GM12875 (cell line): ENCODE results near the gene PIP.
"Not testable (repeated sequence)": the region's sequence is repeated elsewhere in the genome, so short reads cannot be mapped to it uniquely, and the experiment has no call there.

ENCODE experiments used
- H3K4me3 ChIP-seq: one replicate; pipeline ENCODE4 v1.5.1; 2011; ENCODE audit warnings: low read depth, low read length, control low read depth
- CTCF ChIP-seq: IDR thresholded peaks from 2 replicates; pipeline ENCODE4 v1.5.1; 2011; ENCODE audit warnings: low read depth, mild to moderate bottlenecking, control low read depth, inconsistent platforms, low read length, moderate library complexity, borderline replicate concordance; ENCODE audit not compliant: insufficient read depth

PIP gene

GRCh38 chr7:143148050-143148449 lies 16.2 kb downstream of the PIP start:
- TF ChIP-seq CTCF: no peak
- no peak overlapping the region for H3K4me3 ChIP-seq

GRCh38 chr7:143148651-143149050 lies 16.8 kb downstream of the PIP start:
- TF ChIP-seq CTCF: no peak
- H3K4me3 ChIP-seq: no peak overlapping the region

GRCh38 chr7:143150696-143151095 lies 18.8 kb downstream of the PIP start:
- not testable (repeated sequence) for H3K4me3 ChIP-seq

GRCh38 chr7:143158617-143159016 lies 26.7 kb downstream of the PIP start:
- not testable (repeated sequence) for H3K4me3 ChIP-seq

GRCh38 chr7:143171697-143172096 lies 39.8 kb downstream of the PIP start:
- H3K4me3 ChIP-seq: no peak overlapping the region
- TF ChIP-seq CTCF: no peak

- no peak overlapping the region for H3K4me3 ChIP-seq
Observed at GRCh38 chr7:143172354-143172753, 40.5 kb downstream of the PIP start.

GRCh38 chr7:143176128-143176527 lies 44.3 kb downstream of the PIP start:
- no peak for TF ChIP-seq CTCF
- H3K4me3 ChIP-seq: no peak overlapping the region

More at GRCh38 chr7:143172354-143172753, 40.5 kb downstream of the PIP start:
- TF ChIP-seq CTCF: no peak

- TF ChIP-seq CTCF: no peak
Observed at GRCh38 chr7:143177374-143178119, 45.7 kb downstream of the PIP start.

GRCh38 chr7:143180771-143181170 lies 48.9 kb downstream of the PIP start:
- not testable (repeated sequence) for H3K4me3 ChIP-seq

More at GRCh38 chr7:143177374-143178119, 45.7 kb downstream of the PIP start:
- no peak overlapping the region for H3K4me3 ChIP-seq
